H1 (cell line): ENCODE measurements around the gene RAMP3.
"Not testable (repeated sequence)": the region's sequence is repeated elsewhere in the genome, so short reads cannot be mapped to it uniquely, and the experiment has no call there.

Experiments used
- POLR2A ChIP-seq, 2 experiments: IDR thresholded peaks; 1 replicate in 1 of 2; 2 replicates in 1 of 2; pipeline ENCODE4 v1.6.1; 2011; ENCODE audit warnings: low read depth in 2 of 2, low read length in 2 of 2, mild to moderate bottlenecking in 2 of 2; ENCODE audit errors: control extremely low read depth in 1 of 2
- RAD21 ChIP-seq, 2 experiments: IDR thresholded peaks in 1 of 2; conservative IDR thresholded peaks in 1 of 2; 2 replicates each; pipeline ENCODE4 v1.6.1; 2011; ENCODE audit warnings: low read depth in 2 of 2, low read length in 2 of 2, improper control_type of control experiment in 1 of 2, inconsistent platforms in 1 of 2, mild to moderate bottlenecking in 1 of 2, moderate library complexity in 1 of 2
- TAF7 ChIP-seq: optimal IDR thresholded peaks from 2 replicates; pipeline ENCODE3; 2011; ENCODE audit warnings: low read depth, mild to moderate bottlenecking, inconsistent platforms, low read length, moderate library complexity, borderline replicate concordance
- TF ChIP-seq, protein P1 (sequence below), 3 experiments: IDR thresholded peaks; 1 replicate in 2 of 3; 2 replicates in 1 of 3; pipeline versions ENCODE4 v1.5.1 to v1.6.1; 2011; ENCODE audit warnings: low read length in 3 of 3, mild to moderate bottlenecking in 3 of 3, inconsistent platforms in 2 of 3, low read depth in 1 of 3, moderate library complexity in 1 of 3; ENCODE audit not compliant: insufficient read depth in 1 of 3; ENCODE audit errors: control extremely low read depth in 1 of 3

GRCh38 chr7:45153861-45154260, 3.7 kb upstream of the RAMP3 start:
- TF ChIP-seq, protein P1, sequence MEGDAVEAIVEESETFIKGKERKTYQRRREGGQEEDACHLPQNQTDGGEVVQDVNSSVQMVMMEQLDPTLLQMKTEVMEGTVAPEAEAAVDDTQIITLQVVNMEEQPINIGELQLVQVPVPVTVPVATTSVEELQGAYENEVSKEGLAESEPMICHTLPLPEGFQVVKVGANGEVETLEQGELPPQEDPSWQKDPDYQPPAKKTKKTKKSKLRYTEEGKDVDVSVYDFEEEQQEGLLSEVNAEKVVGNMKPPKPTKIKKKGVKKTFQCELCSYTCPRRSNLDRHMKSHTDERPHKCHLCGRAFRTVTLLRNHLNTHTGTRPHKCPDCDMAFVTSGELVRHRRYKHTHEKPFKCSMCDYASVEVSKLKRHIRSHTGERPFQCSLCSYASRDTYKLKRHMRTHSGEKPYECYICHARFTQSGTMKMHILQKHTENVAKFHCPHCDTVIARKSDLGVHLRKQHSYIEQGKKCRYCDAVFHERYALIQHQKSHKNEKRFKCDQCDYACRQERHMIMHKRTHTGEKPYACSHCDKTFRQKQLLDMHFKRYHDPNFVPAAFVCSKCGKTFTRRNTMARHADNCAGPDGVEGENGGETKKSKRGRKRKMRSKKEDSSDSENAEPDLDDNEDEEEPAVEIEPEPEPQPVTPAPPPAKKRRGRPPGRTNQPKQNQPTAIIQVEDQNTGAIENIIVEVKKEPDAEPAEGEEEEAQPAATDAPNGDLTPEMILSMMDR (IDR thresholded peaks at IDR 0.05; ENCODE audit: control extremely low read depth in 1 of 3, insufficient read depth in 1 of 3, low read depth in 1 of 3, low read length in 3 of 3), result not testable (repeated sequence)
- TF ChIP-seq RAD21 (IDR thresholded peaks at IDR 0.05 in 1 of 2, conservative IDR thresholded peaks at IDR 0.05 in 1 of 2; ENCODE audit: low read depth in 2 of 2, low read length in 2 of 2); TAF7; POLR2A (IDR thresholded peaks at IDR 0.05; ENCODE audit: control extremely low read depth in 1 of 2, low read depth in 2 of 2, low read length in 2 of 2): not testable (repeated sequence)
